ENCODE data around the gene IDH3B. TPM values are rescaled to one million over a fixed set of nuclear protein-coding genes. Genes with fewer than 3 reads are reported as not detected.
A peak's percentile ranks its signal among the peaks of the same experiment; 100 is the strongest.

Gene IDH3B
- total and polyA plus RNA-seq, 2 of the 13 experiments (the other 11 are each of a cell fraction or from before 2014, with no cell fraction given) = 215 to 254 TPM

- TF ChIP-seq, protein P1, sequence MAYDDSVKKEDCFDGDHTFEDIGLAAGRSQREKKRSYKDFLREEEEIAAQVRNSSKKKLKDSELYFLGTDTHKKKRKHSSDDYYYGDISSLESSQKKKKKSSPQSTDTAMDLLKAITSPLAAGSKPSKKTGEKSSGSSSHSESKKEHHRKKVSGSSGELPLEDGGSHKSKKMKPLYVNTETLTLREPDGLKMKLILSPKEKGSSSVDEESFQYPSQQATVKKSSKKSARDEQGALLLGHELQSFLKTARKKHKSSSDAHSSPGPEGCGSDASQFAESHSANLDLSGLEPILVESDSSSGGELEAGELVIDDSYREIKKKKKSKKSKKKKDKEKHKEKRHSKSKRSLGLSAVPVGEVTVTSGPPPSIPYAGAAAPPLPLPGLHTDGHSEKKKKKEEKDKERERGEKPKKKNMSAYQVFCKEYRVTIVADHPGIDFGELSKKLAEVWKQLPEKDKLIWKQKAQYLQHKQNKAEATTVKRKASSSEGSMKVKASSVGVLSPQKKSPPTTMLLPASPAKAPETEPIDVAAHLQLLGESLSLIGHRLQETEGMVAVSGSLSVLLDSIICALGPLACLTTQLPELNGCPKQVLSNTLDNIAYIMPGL (CRISPR knock-in tag; IDR thresholded peaks at IDR 0.05; ENCODE audit: borderline replicate concordance in 1 of 2, low read depth in 1 of 2) = peak; percentile 94 to 96
- no peak for TF ChIP-seq MATR3 (CRISPR knock-in tag; IDR thresholded peaks at IDR 0.05)
- TF ChIP-seq TBL1XR1 (IDR thresholded peaks at IDR 0.05; ENCODE audit: borderline replicate concordance, low read length, partially characterized antibody) = peak; percentile 57
- peak; percentile 64 for TF ChIP-seq MIXL1 (CRISPR knock-in tag; IDR thresholded peaks at IDR 0.05)
- TF ChIP-seq NR1H2 (CRISPR knock-in tag; IDR thresholded peaks at IDR 0.05; ENCODE audit: borderline replicate concordance, low read depth) = no peak
- TF ChIP-seq, protein P2, sequence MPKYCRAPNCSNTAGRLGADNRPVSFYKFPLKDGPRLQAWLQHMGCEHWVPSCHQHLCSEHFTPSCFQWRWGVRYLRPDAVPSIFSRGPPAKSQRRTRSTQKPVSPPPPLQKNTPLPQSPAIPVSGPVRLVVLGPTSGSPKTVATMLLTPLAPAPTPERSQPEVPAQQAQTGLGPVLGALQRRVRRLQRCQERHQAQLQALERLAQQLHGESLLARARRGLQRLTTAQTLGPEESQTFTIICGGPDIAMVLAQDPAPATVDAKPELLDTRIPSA (CRISPR knock-in tag; IDR thresholded peaks at IDR 0.05; ENCODE audit: borderline replicate concordance) = peak; percentile 31; the same call in 1 of the 2 replicates
- peak; percentile 100 for TF ChIP-seq YEATS4 (CRISPR knock-in tag; IDR thresholded peaks at IDR 0.05; ENCODE audit: borderline replicate concordance)
- peak; percentile 98 for TF ChIP-seq TOE1 (CRISPR knock-in tag; IDR thresholded peaks at IDR 0.05)
- peak; percentile 38; the same call in 1 of the 2 replicates for TF ChIP-seq ZZZ3 (CRISPR knock-in tag; IDR thresholded peaks at IDR 0.05; ENCODE audit: borderline replicate concordance)
- TF ChIP-seq ZEB1 (IDR thresholded peaks at IDR 0.05; ENCODE audit: insufficient replicate concordance, low read depth) = no peak
- no peak for TF ChIP-seq CHD4 (IDR thresholded peaks at IDR 0.05; ENCODE audit: borderline replicate concordance, low read length)
- TF ChIP-seq MED1 (CRISPR knock-in tag; IDR thresholded peaks at IDR 0.05) = peak; percentile 68
- peak; percentile 89; the same call in 1 of the 2 replicates for TF ChIP-seq ZSCAN20 (CRISPR knock-in tag; IDR thresholded peaks at IDR 0.05; ENCODE audit: borderline replicate concordance)
- TF ChIP-seq ZNF10 (CRISPR knock-in tag; IDR thresholded peaks at IDR 0.05; ENCODE audit: borderline replicate concordance, low read depth) = no peak
- TF ChIP-seq NFIB (CRISPR knock-in tag; IDR thresholded peaks at IDR 0.05; ENCODE audit: borderline replicate concordance) = no peak
- TF ChIP-seq, protein P3, sequence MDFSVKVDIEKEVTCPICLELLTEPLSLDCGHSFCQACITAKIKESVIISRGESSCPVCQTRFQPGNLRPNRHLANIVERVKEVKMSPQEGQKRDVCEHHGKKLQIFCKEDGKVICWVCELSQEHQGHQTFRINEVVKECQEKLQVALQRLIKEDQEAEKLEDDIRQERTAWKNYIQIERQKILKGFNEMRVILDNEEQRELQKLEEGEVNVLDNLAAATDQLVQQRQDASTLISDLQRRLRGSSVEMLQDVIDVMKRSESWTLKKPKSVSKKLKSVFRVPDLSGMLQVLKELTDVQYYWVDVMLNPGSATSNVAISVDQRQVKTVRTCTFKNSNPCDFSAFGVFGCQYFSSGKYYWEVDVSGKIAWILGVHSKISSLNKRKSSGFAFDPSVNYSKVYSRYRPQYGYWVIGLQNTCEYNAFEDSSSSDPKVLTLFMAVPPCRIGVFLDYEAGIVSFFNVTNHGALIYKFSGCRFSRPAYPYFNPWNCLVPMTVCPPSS (IDR thresholded peaks at IDR 0.05) = no peak
- peak; percentile 26; the same call in 1 of the 2 replicates for TF ChIP-seq ZNF234 (CRISPR knock-in tag; conservative IDR thresholded peaks at IDR 0.05)
- TF ChIP-seq MTF2 (CRISPR knock-in tag; IDR thresholded peaks at IDR 0.05; ENCODE audit: borderline replicate concordance) = peak; percentile 60; the same call in 1 of the 2 replicates
- TF ChIP-seq ZNF280D (CRISPR knock-in tag; IDR thresholded peaks at IDR 0.05) = peak; percentile 36; the same call in 1 of the 2 replicates
- TF ChIP-seq ZSCAN9 (CRISPR knock-in tag; IDR thresholded peaks at IDR 0.05; ENCODE audit: borderline replicate concordance) = peak; percentile 86
Measured at GRCh38 chr20:2651772-2652723, 12.0 kb downstream of the IDH3B start, which contains the start of gene NOP56 (continued).

Data from HepG2 (cell line).